Measurements from ENCODE around the gene IFIT2. TPM values are rescaled to one million over a fixed set of nuclear protein-coding genes. Genes with fewer than 3 reads are reported as not detected.

Gene IFIT2
- total RNA-seq, 2 experiments from 2014 or later, result 39.2 to 41.6 TPM

DNA sequence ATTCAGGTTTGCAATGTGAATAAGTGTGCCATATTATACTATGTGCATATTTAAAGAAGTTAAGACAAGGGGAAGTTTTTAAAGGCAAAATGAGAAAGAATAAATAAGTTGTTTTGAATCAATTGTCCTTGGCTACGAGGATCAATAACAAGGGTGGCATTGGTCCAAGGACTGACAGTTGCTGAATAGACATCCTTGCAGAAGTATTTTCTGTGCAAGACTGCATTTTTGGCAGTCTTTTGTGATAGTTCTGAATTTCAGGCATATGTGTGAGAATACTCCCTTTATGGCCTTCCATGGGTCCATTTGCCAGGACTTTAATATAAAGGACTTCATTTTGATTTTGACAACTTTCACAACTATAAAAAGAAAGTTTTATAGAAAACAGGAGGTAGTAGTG, 44.9 kb upstream of the IFIT2 start:
- TF ChIP-seq, protein P1, sequence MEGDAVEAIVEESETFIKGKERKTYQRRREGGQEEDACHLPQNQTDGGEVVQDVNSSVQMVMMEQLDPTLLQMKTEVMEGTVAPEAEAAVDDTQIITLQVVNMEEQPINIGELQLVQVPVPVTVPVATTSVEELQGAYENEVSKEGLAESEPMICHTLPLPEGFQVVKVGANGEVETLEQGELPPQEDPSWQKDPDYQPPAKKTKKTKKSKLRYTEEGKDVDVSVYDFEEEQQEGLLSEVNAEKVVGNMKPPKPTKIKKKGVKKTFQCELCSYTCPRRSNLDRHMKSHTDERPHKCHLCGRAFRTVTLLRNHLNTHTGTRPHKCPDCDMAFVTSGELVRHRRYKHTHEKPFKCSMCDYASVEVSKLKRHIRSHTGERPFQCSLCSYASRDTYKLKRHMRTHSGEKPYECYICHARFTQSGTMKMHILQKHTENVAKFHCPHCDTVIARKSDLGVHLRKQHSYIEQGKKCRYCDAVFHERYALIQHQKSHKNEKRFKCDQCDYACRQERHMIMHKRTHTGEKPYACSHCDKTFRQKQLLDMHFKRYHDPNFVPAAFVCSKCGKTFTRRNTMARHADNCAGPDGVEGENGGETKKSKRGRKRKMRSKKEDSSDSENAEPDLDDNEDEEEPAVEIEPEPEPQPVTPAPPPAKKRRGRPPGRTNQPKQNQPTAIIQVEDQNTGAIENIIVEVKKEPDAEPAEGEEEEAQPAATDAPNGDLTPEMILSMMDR (IDR thresholded peaks at IDR 0.05), result no peak
- Mint-ChIP-seq H3K4me1 (ENCODE audit: low read depth) (peaks cover 17% of the 10 kb centered on the region), H3K27me3 (peaks cover 12% of the 10 kb centered on the region), H3K27ac (no peak overlapping the region), H3K4me3 (no peak overlapping the region), H3K9me3 (peaks cover 23% of the 10 kb centered on the region), H3K36me3 (ENCODE audit: low read depth) (peaks cover 19% of the 10 kb centered on the region)
- ATAC-seq (no peak), DNase-seq (no peak)
- CTCF ChIA-PET, result interaction anchor here (1.4 to 1.9 kb wide), 2 partner anchors 17 to 113 kb away, joined by 3 to 7 read pairs; no protein-coding TSS in a partner anchor
- intact Hi-C loops (cut with micrococcal nuclease), result no loop called here
- POLR2A ChIA-PET, result no interaction called here

DNA sequence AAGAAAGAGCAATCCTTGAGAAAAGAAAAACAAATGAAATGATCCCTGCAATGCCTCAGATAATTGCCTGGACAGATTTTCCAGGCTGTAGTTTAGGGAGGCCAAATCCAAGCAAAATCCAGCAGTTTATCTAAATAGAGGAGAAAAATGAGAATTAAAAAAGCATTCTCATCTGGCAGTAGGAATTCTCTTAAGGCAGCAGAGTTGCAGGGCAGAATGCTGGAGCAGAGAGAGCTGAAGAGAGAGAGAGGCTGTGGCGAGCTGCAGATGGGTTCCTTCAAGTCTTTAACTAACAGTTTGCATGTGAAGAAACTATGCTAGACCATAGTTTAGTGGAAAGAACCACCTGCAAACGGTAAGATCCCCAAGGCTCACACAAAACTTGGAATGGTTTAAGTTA, 44.3 kb upstream of the IFIT2 start:
- no peak for DNase-seq
- Mint-ChIP-seq H3K27ac (no peak overlapping the region), H3K4me1 (ENCODE audit: low read depth) (peaks cover 17% of the 10 kb centered on the region), H3K27me3 (peaks cover 13% of the 10 kb centered on the region), H3K36me3 (ENCODE audit: low read depth) (peaks cover 17% of the 10 kb centered on the region), H3K4me3 (no peak overlapping the region), H3K9me3 (peaks cover 21% of the 10 kb centered on the region)
- ChIA-PET CTCF (interaction anchor here (0.7 kb wide), 1 partner anchor 157 kb away, joined by 3 read pairs; the partner anchor contains the start of gene IFIT5), POLR2A (interaction anchor here (1.0 kb wide), 1 partner anchor 18 kb away, joined by 3 read pairs; no protein-coding TSS in a partner anchor)
- ATAC-seq, result no peak
- TF ChIP-seq, protein P1 (IDR thresholded peaks at IDR 0.05), result no peak
- intact Hi-C loops (cut with micrococcal nuclease), result no loop called here

DNA sequence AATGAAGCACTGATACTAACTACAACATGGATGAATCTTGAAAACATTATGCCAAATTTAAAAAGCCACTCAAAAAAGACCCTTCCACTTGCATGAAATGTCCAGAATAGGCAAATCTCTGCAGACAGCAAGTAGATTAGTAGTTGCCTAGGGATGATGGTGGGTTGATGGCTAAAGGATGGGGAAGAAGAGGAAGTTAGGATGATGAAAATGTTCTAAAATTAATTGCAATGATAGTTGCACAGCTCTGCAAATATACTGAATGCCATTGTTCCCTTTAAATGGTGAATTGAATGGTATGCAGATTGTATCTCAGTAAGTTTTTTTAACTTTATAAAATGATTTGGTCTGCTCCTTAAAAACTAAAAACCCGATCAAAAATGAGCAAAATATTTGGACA, 43.0 kb upstream of the IFIT2 start:
- intact Hi-C loops (cut with micrococcal nuclease), result no loop called here
- no peak overlapping the region for H3K27ac Mint-ChIP-seq

DNA sequence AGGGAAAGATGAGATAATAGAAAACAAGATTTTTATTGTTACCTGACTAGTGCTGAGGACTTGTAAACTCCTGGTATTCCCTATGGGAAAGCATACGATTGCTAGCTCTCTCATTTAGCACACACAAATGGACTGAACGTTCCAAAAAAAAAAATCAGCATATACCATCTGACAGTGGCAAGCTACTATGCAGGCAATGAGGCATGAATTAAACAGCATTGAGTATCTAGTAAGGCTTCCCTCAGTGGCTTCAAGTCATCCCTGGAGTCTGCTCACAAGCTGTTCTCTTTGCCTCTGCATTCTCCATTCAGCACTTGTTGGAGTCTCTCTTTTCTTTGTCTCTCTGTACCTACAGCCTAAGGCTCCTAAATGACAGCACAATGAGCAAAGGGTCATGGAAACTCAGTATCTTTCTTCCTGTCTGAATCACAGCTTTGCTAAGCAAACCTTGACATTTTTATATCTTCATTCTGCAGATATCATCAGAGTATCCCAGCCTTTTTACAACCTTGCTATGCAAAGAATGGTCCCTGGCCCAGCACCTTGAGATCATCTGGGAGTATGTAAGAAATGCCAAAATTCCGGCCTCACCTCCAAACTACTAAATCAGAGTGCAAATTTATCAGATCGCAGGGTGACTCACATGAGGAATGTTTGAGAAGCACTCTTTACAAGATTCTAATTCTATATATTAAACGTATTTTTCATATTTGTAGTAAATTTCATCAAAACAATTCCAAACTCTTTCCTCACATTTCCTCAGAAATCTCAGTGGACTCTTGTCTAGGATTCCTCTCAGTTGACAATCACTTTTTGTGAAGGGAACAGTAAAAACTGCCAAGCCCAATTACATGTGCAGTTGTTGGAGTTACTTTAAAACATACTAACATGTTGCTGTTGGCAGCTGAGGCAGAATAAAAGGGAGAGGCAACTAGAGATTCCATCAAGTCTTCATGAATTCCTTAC, 39.5 kb upstream of the IFIT2 start:
- intact Hi-C loops (cut with micrococcal nuclease), result no loop called here
- no peaks in the 10 kb centered on the region for H3K36me3 Mint-ChIP-seq (ENCODE audit: low read depth)
- no peak overlapping the region for H3K27ac Mint-ChIP-seq
- ChIA-PET CTCF (no interaction called here), POLR2A (no interaction called here)
- H3K27me3 Mint-ChIP-seq, result peaks cover 4% of the 10 kb centered on the region
- peaks cover 6% of the 10 kb centered on the region for H3K4me1 Mint-ChIP-seq (ENCODE audit: low read depth)
- ATAC-seq (no peak), DNase-seq (no peak)
- H3K9me3 Mint-ChIP-seq, result no peaks in the 10 kb centered on the region
- TF ChIP-seq, protein P1 (IDR thresholded peaks at IDR 0.05), result no peak
- H3K4me3 Mint-ChIP-seq, result no peak overlapping the region

More for the DNA sequence above, 43.0 kb upstream of the IFIT2 start:
- CTCF ChIA-PET, result interaction anchor here (0.7 to 1.3 kb wide), 2 partner anchors 42 to 48 kb away, joined by 3 read pairs; no protein-coding TSS in a partner anchor
- H3K27me3 Mint-ChIP-seq, result peaks cover 13% of the 10 kb centered on the region
- peaks cover 12% of the 10 kb centered on the region for H3K9me3 Mint-ChIP-seq
- POLR2A ChIA-PET, result no interaction called here
- H3K4me1 Mint-ChIP-seq (ENCODE audit: low read depth), result peaks cover 17% of the 10 kb centered on the region
- TF ChIP-seq, protein P1 (IDR thresholded peaks at IDR 0.05), result no peak
- H3K36me3 Mint-ChIP-seq (ENCODE audit: low read depth), result peaks cover 10% of the 10 kb centered on the region
- no peak for DNase-seq
- no peak for ATAC-seq
- no peak overlapping the region for H3K4me3 Mint-ChIP-seq

DNA sequence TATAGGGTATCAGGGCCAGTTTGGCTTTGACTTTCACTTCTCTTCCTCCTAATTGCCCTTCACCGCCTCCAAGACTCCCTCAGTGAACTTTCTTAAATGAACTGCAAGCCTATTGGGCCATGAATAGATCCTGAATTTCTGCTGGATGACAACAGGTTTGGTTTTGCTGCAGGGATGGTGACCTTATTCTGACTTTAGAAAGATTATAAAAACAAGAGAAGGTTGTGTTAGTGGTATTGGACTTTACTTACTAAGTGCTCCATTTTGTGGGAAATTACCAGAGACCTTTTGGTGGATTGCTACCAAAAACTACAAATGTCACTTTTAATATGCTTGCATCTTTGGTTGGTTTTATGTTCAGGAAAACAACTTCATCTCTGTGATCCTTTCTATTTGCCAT, 38.8 kb upstream of the IFIT2 start:
- no peak overlapping the region for H3K27ac Mint-ChIP-seq
- POLR2A ChIA-PET, result interaction anchor here (0.9 to 1.5 kb wide), 2 partner anchors 151 to 160 kb away, joined by 3 to 4 read pairs; partner anchors contain the start of gene IFIT5

More for the DNA sequence above, 38.8 kb upstream of the IFIT2 start:
- TF ChIP-seq, protein P1 (IDR thresholded peaks at IDR 0.05), result no peak
- intact Hi-C loops (cut with micrococcal nuclease), result no loop called here
- DNase-seq, result no peak
- H3K36me3 Mint-ChIP-seq (ENCODE audit: low read depth), result no peaks in the 10 kb centered on the region
- CTCF ChIA-PET, result interaction anchor here (1.3 to 1.4 kb wide), 2 partner anchors 106 to 125 kb away, joined by 3 to 8 read pairs; no protein-coding TSS in a partner anchor
- H3K4me3 Mint-ChIP-seq, result no peak overlapping the region
- peaks cover 3% of the 10 kb centered on the region for H3K27me3 Mint-ChIP-seq
- peaks cover 6% of the 10 kb centered on the region for H3K4me1 Mint-ChIP-seq (ENCODE audit: low read depth)
- H3K9me3 Mint-ChIP-seq, result no peaks in the 10 kb centered on the region
- no peak for ATAC-seq

Data from activated CD8-positive, alpha-beta T cell treated with anti-CD3 and anti-CD28 coated beads for 36 hours (primary cell).